Esophagus squamous epithelium (tissue), 5 donors: ENCODE results near the gene TMEM176B. TPM values are rescaled to one million over a fixed set of nuclear protein-coding genes. Genes with fewer than 3 reads are reported as not detected.

Experiments
- DNase-seq: peaks from one replicate; lab custom pipeline; 2025; lab: John Stamatoyannopoulos, UW
- H3K27ac ChIP-seq, 4 donors: fragments of 200-600 bp; sonication (generic); one replicate each; pipeline ENCODE4 v1.5.1; 2016 to 2019; ENCODE audit warnings: mild to moderate bottlenecking in 1 of 4
- H3K27me3 ChIP-seq, 4 donors: fragments of 200-600 bp; sonication (generic); 1 replicate in 3 of 4; 2 replicates in 1 of 4; pipeline versions ENCODE4 v1.5.1 to v1.6.0; 2017 to 2021; ENCODE audit warnings: antibody characterized with exemption in 1 of 4
- H3K36me3 ChIP-seq, 3 donors: fragments of 200-600 bp; sonication (generic); one replicate each; pipeline ENCODE4 v1.5.1; 2016 to 2019
- H3K4me1 ChIP-seq, 3 donors: fragments of 200-600 bp; sonication (generic); one replicate each; pipeline ENCODE4 v1.5.1; 2017 to 2019
- H3K4me3 ChIP-seq, 4 donors: fragments of 200-600 bp; sonication (generic); 1 replicate in 3 of 4; 2 replicates in 1 of 4; pipeline ENCODE4 v1.5.1; 2016 to 2019; ENCODE audit warnings: mild to moderate bottlenecking in 2 of 4, moderate library complexity in 1 of 4
- H3K9me3 ChIP-seq, 3 donors: fragments of 200-600 bp; sonication (generic); one replicate each; pipeline ENCODE4 v1.5.1; 2016 to 2019
- CTCF ChIP-seq, 6 experiments: fragments of 450-650 bp in 4 of 6; fragments of 200-600 bp in 2 of 6; sonication (generic) in 2 of 6; IDR thresholded peaks; one replicate each; pipeline ENCODE4 v1.5.1; 2016 to 2019; ENCODE audit warnings: antibody characterized with exemption in 6 of 6, mild to moderate bottlenecking in 4 of 6, moderate library complexity in 4 of 6
- POLR2A ChIP-seq, 4 donors: fragments of 450-650 bp; IDR thresholded peaks; one replicate each; pipeline ENCODE4 v1.6.1; 2017; ENCODE audit warnings: antibody characterized with exemption in 4 of 4, mild to moderate bottlenecking in 4 of 4, moderate library complexity in 3 of 4
- WGBS, 2 donors: methylation state at CpG; one replicate each; pipeline ENCODE4 v1.1.5; 2018; 5-methylcytosine and 5-hydroxymethylcytosine counted together
- intact Hi-C: fragments of 100-400 bp; cut with DNase I; formaldehyde crosslinking; loops from one replicate; pipeline ENCODE4 v1.15.0; 2022
- total RNA-seq, 4 donors: library from RNA; depleted of rRNA; stranded (reverse); fragments of >200 nt; gene quantifications; one replicate each; pipeline ENCODE4 v1.1.0, GENCODE V29; 2016
- donor health status: DM: yes; HTN: yes; CAD: no.

Gene TMEM176B
- total RNA-seq, 4 donors from 2014 or later = 3.3 to 54.9 (median 12.4) TPM

GRCh38 chr7:150838965-150839650 lies 38.9 kb upstream of the TMEM176B start:
- Histone ChIP-seq H3K9me3 (no peaks in the 10 kb centered on the region), H3K36me3 (no peaks in the 10 kb centered on the region), H3K27me3 (no peaks in the 10 kb centered on the region), H3K4me1 (no peaks in the 10 kb centered on the region), H3K4me3 (no peak overlapping the region), H3K27ac (no peak overlapping the region)
- intact Hi-C loops = no loop called here
- TF ChIP-seq POLR2A (IDR thresholded peaks at IDR 0.05) (no peak), CTCF (IDR thresholded peaks at IDR 0.05) (no peak)
- no peak for DNase-seq
- 80 to 83% methylated on average over 7 of the region's 7 CpGs for WGBS, 2 donors

DNA sequence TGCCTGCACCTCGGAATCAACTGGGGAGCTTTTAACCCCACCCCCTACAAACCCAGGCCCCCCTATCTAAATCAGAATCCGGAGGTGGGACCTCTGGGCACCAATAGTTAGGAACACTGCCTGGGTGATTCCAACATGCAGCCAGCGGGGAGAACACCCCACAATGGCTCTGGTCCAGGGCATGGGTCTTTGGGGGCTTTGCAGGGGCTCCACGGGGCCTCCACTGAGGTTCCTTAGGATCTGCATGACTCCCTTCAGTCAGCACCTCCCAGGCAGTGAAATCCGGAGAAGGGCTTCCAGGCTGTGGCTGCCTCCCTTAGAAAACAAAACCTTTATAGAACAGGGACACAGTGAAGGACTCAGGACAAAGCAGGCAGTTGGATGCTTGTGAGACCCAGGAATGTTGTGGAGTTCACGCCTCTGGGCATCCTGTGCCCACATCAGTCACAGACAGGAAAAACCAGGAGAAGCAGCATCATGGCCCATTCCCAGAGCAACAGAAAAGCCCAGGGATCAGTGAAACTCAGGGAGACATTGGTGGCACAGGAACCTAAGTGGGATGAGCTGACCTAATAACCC lies 35.6 kb upstream of the TMEM176B start:
- Histone ChIP-seq H3K36me3 (no peaks in the 10 kb centered on the region), H3K27me3 (peaks cover 0 to 5% (median 0%) of the 10 kb centered on the region in 4 donors), H3K4me1 (no peaks in the 10 kb centered on the region), H3K27ac (no peak overlapping the region), H3K9me3 (no peaks in the 10 kb centered on the region), H3K4me3 (no peak overlapping the region)
- DNase-seq = no peak
- TF ChIP-seq POLR2A (IDR thresholded peaks at IDR 0.05) = no peak
- intact Hi-C loops = no loop called here
- 56 to 85% methylated on average over 3 to 5 of the region's 6 CpGs for WGBS, 2 donors

DNA sequence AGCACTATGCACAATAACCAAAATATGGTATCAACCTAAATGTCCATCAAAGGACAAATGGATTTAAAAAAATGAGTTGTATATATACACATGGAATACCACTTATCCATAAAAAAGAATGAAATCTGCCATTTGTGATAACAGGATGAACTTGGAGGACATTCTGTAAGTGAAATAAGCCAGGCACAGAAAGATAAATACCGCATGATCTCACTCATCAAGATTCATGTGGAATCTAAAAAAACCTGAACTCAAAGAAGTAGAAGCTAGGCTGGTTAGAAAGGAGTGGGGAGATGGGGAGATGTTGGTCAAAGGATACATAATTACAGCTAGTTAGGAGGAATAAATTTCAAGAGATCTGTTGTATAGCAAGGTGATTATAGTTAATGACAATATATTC lies 34.9 kb upstream of the TMEM176B start:
- 75 to 88% methylated on average over 1 of the region's 1 CpG for WGBS, 2 donors
- intact Hi-C loops = no loop called here

DNA sequence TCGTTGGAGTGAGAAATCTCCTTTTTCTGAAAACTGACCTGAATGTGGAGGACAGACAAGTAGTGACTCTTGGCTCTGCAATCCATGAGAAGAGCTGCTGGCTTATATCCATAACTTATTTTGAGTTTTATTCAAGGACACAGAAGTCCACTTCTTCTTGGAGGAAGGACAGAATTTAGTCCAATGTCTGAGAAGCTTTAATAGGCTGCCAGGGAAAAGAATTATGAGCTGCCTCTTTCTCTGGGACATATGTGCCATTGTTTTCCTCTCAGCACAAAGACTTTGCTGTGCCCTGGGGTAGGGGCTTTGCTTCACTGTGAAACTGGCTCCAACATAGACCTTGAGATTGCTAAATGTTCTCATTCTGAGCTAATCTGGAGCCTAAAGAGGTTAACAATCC lies 31.7 kb upstream of the TMEM176B start:
- 43 to 50% methylated on average over 1 of the region's 1 CpG for WGBS, 2 donors
- Histone ChIP-seq H3K4me1 (no peaks in the 10 kb centered on the region), H3K4me3 (no peak overlapping the region), H3K27ac (no peak overlapping the region), H3K9me3 (no peaks in the 10 kb centered on the region), H3K36me3 (no peaks in the 10 kb centered on the region), H3K27me3 (peaks cover 0 to 5% (median 0%) of the 10 kb centered on the region in 4 donors)
- no peak for DNase-seq
- intact Hi-C loops = no loop called here
- TF ChIP-seq POLR2A (IDR thresholded peaks at IDR 0.05) = no peak
- no peak for TF ChIP-seq CTCF (IDR thresholded peaks at IDR 0.05)

More for the DNA sequence above, 34.9 kb upstream of the TMEM176B start:
- Histone ChIP-seq H3K4me3 (no peak overlapping the region), H3K4me1 (no peaks in the 10 kb centered on the region), H3K9me3 (no peaks in the 10 kb centered on the region), H3K36me3 (no peaks in the 10 kb centered on the region), H3K27ac (no peak overlapping the region), H3K27me3 (peaks cover 0 to 5% (median 0%) of the 10 kb centered on the region in 4 donors)
- TF ChIP-seq POLR2A (IDR thresholded peaks at IDR 0.05) = no peak
- no peak for DNase-seq

DNA sequence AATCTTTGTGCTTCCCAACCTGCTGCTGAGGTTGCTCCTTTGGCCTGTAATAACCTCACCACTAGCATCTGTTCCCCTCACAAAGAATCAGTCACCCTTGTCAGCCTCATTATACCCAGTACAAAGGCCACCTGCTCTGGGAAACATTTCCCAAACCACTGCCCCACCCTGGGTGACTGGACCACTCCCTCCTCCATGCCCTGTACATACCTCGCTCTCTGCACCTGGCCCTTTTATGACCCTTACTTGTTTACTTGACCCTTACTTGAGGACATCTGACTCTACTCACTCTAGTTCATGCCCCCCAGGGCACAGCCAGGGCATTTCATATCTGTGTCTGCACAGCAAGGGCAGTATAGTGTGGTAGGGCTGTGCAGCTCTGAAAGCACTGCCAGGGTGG lies 30.8 kb upstream of the TMEM176B start:
- no peak for TF ChIP-seq CTCF (IDR thresholded peaks at IDR 0.05)
- TF ChIP-seq POLR2A (IDR thresholded peaks at IDR 0.05) = no peak
- H3K4me1 ChIP-seq = no peaks in the 10 kb centered on the region
- peaks cover 0 to 5% (median 0%) of the 10 kb centered on the region in 4 donors for H3K27me3 ChIP-seq
- no peaks in the 10 kb centered on the region for H3K9me3 ChIP-seq
- DNase-seq = no peak
- 0 to 50% methylated on average over 1 of the region's 1 CpG for whole genome bisulfite sequencing, 2 donors
- H3K4me3 ChIP-seq = no peak overlapping the region
- intact Hi-C loops = no loop called here
- H3K27ac ChIP-seq = no peak overlapping the region
- no peaks in the 10 kb centered on the region for H3K36me3 ChIP-seq

- Histone ChIP-seq H3K4me1 (no peaks in the 10 kb centered on the region), H3K27ac (no peak overlapping the region), H3K9me3 (no peaks in the 10 kb centered on the region), H3K36me3 (no peaks in the 10 kb centered on the region), H3K27me3 (peaks cover 0 to 5% (median 0%) of the 10 kb centered on the region in 4 donors), H3K4me3 (no peak overlapping the region)
- intact Hi-C loops = no loop called here
- WGBS, 2 donors = 27 to 46% methylated on average over 1 of the region's 1 CpG
- no peak for TF ChIP-seq CTCF (IDR thresholded peaks at IDR 0.05)
- no peak for TF ChIP-seq POLR2A (IDR thresholded peaks at IDR 0.05)
- DNase-seq = no peak
These were observed 29.3 kb upstream of the TMEM176B start for GRCh38 chr7:150829426-150829825.
